NT2/D1 (cell line): ENCODE data around the gene TFCP2.

Experiments used
- SUZ12 ChIP-seq: IDR thresholded peaks from 2 replicates; pipeline ENCODE4 v1.6.1; 2011; ENCODE audit not compliant: insufficient read length, insufficient read depth; ENCODE audit errors: extremely low read depth
- ZNF274 ChIP-seq: IDR thresholded peaks from 2 replicates; pipeline ENCODE4 v1.6.1; 2011; ENCODE audit warnings: mild to moderate bottlenecking, low read depth, low read length

DNA sequence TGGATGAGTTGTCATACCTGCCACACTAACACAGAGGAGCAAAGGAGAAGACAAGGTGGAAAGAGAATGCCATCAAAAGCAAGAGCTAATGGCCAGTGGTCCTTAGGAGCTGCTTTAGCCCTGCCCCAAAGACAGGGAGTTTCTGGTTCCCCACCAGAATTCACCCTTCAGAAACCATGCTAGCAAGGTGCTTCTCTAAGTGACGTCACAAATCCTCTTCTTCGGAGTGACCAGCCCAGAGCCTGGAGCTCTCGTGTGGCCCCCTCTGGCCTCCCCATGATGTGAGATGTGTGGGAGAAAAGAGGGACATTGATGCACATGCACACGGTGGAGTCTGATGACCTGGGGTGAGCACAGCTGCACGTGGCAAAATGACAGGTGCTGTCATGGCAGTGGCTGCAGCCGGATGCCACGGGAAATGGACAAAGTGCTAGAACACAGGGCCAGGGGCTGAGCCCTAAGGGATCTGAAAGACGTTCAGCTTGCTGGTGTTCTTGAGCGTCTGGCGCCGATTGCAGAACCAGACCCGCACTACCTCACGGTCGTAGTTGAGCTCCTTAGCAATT is 16.9 kb upstream of the TFCP2 start:
- TF ChIP-seq SUZ12 (no peak), ZNF274 (no peak)
